ENCODE measurements around the gene KLRG1. TPM values are rescaled to one million over a fixed set of nuclear protein-coding genes. Genes with fewer than 3 reads are reported as not detected.

Gene KLRG1
- total and polyA plus RNA-seq, 12 donors: 1.2 to 5.2 (median 2.8) TPM; not detected in 1

- Histone ChIP-seq H3K27ac (no peak overlapping the region), H3K9me3 (replicated peaks in 1 of 3) (no peaks in the 10 kb centered on the region), H3K27me3 (no peaks in the 10 kb centered on the region), H3K4me3 (no peak overlapping the region), H3K4me1 (replicated peaks in 1 of 2) (no peaks in the 10 kb centered on the region), H3K36me3 (replicated peaks in 1 of 2) (no peaks in the 10 kb centered on the region)
- WGBS, 4 donors: 96 to 100% (median 100%) methylated on average over 2 of the region's 2 CpGs
- no peak for TF ChIP-seq CTCF (IDR thresholded peaks at IDR 0.05)
- intact Hi-C loops (cut with DNase I): no loop called here
- DNase-seq: no peak
Measured at GRCh38 chr12:8960176-8960575, 29.2 kb upstream of the KLRG1 start.

DNA sequence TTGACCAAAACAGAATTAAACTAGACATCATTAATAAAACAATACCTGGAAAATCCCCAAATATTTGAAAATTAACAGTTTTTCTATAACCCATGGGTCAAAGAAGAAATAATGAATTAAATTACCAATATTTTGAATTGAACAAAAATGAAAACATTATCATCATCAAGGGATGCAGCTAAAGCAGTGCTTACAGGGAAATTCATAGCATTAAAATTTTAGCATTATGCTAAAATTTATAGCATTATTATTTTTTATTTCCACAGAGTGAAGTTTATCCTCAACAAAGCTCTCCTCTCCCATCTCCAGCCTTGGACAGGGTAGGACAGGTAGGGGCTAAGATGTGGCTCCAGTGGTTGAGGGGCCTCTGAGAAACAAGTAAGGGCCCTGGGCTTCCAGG lies 20.6 kb upstream of the KLRG1 start:
- DNase-seq: no peak
- H3K4me3 ChIP-seq: no peak overlapping the region
- no peaks in the 10 kb centered on the region for H3K4me1 ChIP-seq (replicated peaks in 1 of 2)
- TF ChIP-seq POLR2A (IDR thresholded peaks at IDR 0.05): no peak
- TF ChIP-seq CTCF (IDR thresholded peaks at IDR 0.05): no peak
- no peak overlapping the region for H3K27ac ChIP-seq
- H3K36me3 ChIP-seq (replicated peaks in 1 of 2): no peaks in the 10 kb centered on the region
- H3K27me3 ChIP-seq: no peaks in the 10 kb centered on the region
- intact Hi-C loops (cut with DNase I): no loop called here
- peaks cover 0 to 11% (median 8%) of the 10 kb centered on the region in 3 donors for H3K9me3 ChIP-seq (replicated peaks in 1 of 3)

- Histone ChIP-seq H3K27ac (no peak overlapping the region), H3K9me3 (replicated peaks in 1 of 3) (peaks cover 0 to 11% (median 8%) of the 10 kb centered on the region in 3 donors), H3K4me3 (no peak overlapping the region), H3K27me3 (no peaks in the 10 kb centered on the region), H3K36me3 (replicated peaks in 1 of 2) (no peaks in the 10 kb centered on the region), H3K4me1 (replicated peaks in 1 of 2) (no peaks in the 10 kb centered on the region)
- intact Hi-C loops (cut with DNase I): no loop called here
- TF ChIP-seq POLR2A (IDR thresholded peaks at IDR 0.05): no peak
- TF ChIP-seq CTCF (IDR thresholded peaks at IDR 0.05): no peak
- WGBS, 4 donors: 63 to 70% (median 67%) methylated on average over 2 of the region's 2 CpGs
- DNase-seq: no peak
Measured at GRCh38 chr12:8969861-8970411, 19.4 kb upstream of the KLRG1 start.

DNA sequence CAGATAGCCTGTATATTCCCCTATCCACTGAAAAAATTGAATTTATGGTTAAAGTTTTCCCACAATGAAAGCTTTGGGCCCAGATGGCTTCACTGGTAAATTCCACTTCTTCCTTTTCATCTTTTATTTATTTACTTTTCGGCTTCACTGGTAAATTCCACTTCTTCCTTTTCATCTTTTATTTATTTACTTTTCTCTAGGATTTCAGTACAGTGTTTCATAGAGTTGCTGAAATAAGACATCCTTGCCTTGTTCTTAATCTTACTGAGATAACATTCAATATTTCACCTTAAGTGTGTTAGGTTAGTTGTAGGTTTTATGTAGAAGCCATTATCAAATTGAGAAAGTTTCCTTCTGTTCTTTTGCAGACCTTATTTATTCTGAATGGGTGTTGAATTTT lies 18.9 kb upstream of the KLRG1 start:
- Histone ChIP-seq H3K4me1 (replicated peaks in 1 of 2) (no peaks in the 10 kb centered on the region), H3K36me3 (replicated peaks in 1 of 2) (no peaks in the 10 kb centered on the region), H3K27me3 (no peaks in the 10 kb centered on the region), H3K4me3 (no peak overlapping the region), H3K9me3 (replicated peaks in 1 of 3) (peaks cover 0 to 11% (median 8%) of the 10 kb centered on the region in 3 donors), H3K27ac (no peak overlapping the region)
- intact Hi-C loops (cut with DNase I): no loop called here
- WGBS, 4 donors: 75 to 90% (median 80%) methylated on average over 1 of the region's 1 CpG
- DNase-seq: no peak
- no peak for TF ChIP-seq CTCF (IDR thresholded peaks at IDR 0.05)
